SU-DHL-6 (cell line): ENCODE measurements around the gene STYXL1.

ENCODE experiments used
- EZH2phosphoT487 ChIP-seq: fragments of 200-600 bp; sonication (generic), shearing (Covaris generic); conservative IDR thresholded peaks from 2 replicates; pipeline ENCODE4 v1.6.1; 2018; ENCODE audit warnings: mild to moderate bottlenecking, antibody characterized with exemption, low read length, moderate library complexity, mixed read lengths
- TF ChIP-seq, protein P1 (sequence below): fragments of 200-600 bp; sonication (generic); IDR thresholded peaks from one replicate; pipeline ENCODE4 v1.5.1; 2017; ENCODE audit warnings: antibody characterized with exemption, mild to moderate bottlenecking, low read length, moderate library complexity; ENCODE audit not compliant: insufficient read depth, poor library complexity, severe bottlenecking

GRCh38 chr7:75958802-75959543 is 88.8 kb downstream of the STYXL1 start:
- TF ChIP-seq, protein P1, sequence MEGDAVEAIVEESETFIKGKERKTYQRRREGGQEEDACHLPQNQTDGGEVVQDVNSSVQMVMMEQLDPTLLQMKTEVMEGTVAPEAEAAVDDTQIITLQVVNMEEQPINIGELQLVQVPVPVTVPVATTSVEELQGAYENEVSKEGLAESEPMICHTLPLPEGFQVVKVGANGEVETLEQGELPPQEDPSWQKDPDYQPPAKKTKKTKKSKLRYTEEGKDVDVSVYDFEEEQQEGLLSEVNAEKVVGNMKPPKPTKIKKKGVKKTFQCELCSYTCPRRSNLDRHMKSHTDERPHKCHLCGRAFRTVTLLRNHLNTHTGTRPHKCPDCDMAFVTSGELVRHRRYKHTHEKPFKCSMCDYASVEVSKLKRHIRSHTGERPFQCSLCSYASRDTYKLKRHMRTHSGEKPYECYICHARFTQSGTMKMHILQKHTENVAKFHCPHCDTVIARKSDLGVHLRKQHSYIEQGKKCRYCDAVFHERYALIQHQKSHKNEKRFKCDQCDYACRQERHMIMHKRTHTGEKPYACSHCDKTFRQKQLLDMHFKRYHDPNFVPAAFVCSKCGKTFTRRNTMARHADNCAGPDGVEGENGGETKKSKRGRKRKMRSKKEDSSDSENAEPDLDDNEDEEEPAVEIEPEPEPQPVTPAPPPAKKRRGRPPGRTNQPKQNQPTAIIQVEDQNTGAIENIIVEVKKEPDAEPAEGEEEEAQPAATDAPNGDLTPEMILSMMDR: no peak
- TF ChIP-seq EZH2phosphoT487: no peak
